ENCODE results near the gene A2M.
"Not testable (repeated sequence)": the region's sequence is repeated elsewhere in the genome, so short reads cannot be mapped to it uniquely, and the experiment has no call there.

A2M gene

GRCh38 chr12:9115731-9116559, at the start of gene A2M:
Gene A2M (minus strand): TSS chr12:9115919. CDS start chr12:9115849, 70 bp downstream.
- DNase-seq (ENCODE audit: low read depth), result no peak

GRCh38 chr12:9163392-9163791, 47.7 kb upstream of the A2M start:
- no peak for DNase-seq (ENCODE audit: low read depth)

GRCh38 chr12:9156119-9156518, 40.4 kb upstream of the A2M start:
- DNase-seq (ENCODE audit: low read depth), result no peak

- no peak for DNase-seq (ENCODE audit: low read depth)
These were observed 33.7 kb upstream of the A2M start for GRCh38 chr12:9149372-9149771.

- DNase-seq (ENCODE audit: low read depth), result no peak
These were observed 33.2 kb upstream of the A2M start for GRCh38 chr12:9148926-9149325.

- DNase-seq (ENCODE audit: low read depth), result no peak
These were observed 31.7 kb upstream of the A2M start for GRCh38 chr12:9147461-9147860.

- DNase-seq (ENCODE audit: low read depth), result no peak
These were observed 29.0 kb upstream of the A2M start for GRCh38 chr12:9144730-9145106.

GRCh38 chr12:9143929-9144729, 28.4 kb upstream of the A2M start:
- no peak for DNase-seq (ENCODE audit: low read depth)

- no peak for DNase-seq (ENCODE audit: low read depth)
These were observed 27.4 kb upstream of the A2M start for GRCh38 chr12:9143137-9143536.

- not testable (repeated sequence) for DNase-seq (ENCODE audit: low read depth)
These were observed 24.0 kb upstream of the A2M start for GRCh38 chr12:9139588-9140290.

GRCh38 chr12:9135903-9136310, 20.2 kb upstream of the A2M start:
- DNase-seq (ENCODE audit: low read depth), result no peak

GRCh38 chr12:9134981-9135628, 19.4 kb upstream of the A2M start:
- DNase-seq (ENCODE audit: low read depth), result no peak

GRCh38 chr12:9133216-9133916, 17.6 kb upstream of the A2M start:
- no peak for DNase-seq (ENCODE audit: low read depth)

GRCh38 chr12:9132008-9132535, 16.4 kb upstream of the A2M start:
- no peak for DNase-seq (ENCODE audit: low read depth)

GRCh38 chr12:9130244-9130643, 14.5 kb upstream of the A2M start:
- no peak for DNase-seq (ENCODE audit: low read depth)

- DNase-seq (ENCODE audit: low read depth), result no peak
These were observed 12.4 kb upstream of the A2M start for GRCh38 chr12:9127936-9128663.

- no peak for DNase-seq (ENCODE audit: low read depth)
These were observed 11.8 kb upstream of the A2M start for GRCh38 chr12:9127484-9127883.

GRCh38 chr12:9124383-9125031, 8.8 kb upstream of the A2M start:
- no peak for DNase-seq (ENCODE audit: low read depth)

GRCh38 chr12:9123781-9124382, 8.2 kb upstream of the A2M start:
- no peak for DNase-seq (ENCODE audit: low read depth)

Measured in stimulated activated CD8-positive, alpha-beta memory T cell treated with anti-CD3 and anti-CD28 coated beads, Interleukin-4, amount 100 ng/mL, for 24 hours (primary cell).